Urothelium cell line (cell line): Measurements from ENCODE around the gene TACC3.

Experiments
- DNase-seq: peaks from one replicate; pipeline ENCODE4 v3.0.0; 2011; ENCODE audit warnings: low spot score, mixed read lengths
- FAIRE-seq: peaks from 2 replicates; lab custom pipeline; 2011; peaks lifted over from hg19 to GRCh38; lab: Jason Lieb, UNC

TACC3 gene

GRCh38 chr4:1757836-1758235, 36.5 kb downstream of the TACC3 start:
- FAIRE-seq, result no peak
- DNase-seq, result no peak

- FAIRE-seq (no peak), DNase-seq (no peak)
Observed at GRCh38 chr4:1758306-1759121, 37.2 kb downstream of the TACC3 start.

GRCh38 chr4:1759170-1759817, 38.0 kb downstream of the TACC3 start:
- no peak for FAIRE-seq
- no peak for DNase-seq

- FAIRE-seq, result no peak
- DNase-seq, result no peak
Observed at GRCh38 chr4:1759818-1760223, 38.5 kb downstream of the TACC3 start.

- DNase-seq, result no peak
- FAIRE-seq, result no peak
Observed at GRCh38 chr4:1760521-1761071, 39.3 kb downstream of the TACC3 start.

- FAIRE-seq (no peak), DNase-seq (no peak)
Observed at GRCh38 chr4:1761130-1761689, 39.9 kb downstream of the TACC3 start.

- FAIRE-seq, result no peak
Observed at GRCh38 chr4:1762264-1763010, 41.1 kb downstream of the TACC3 start.

GRCh38 chr4:1763070-1763549, 41.8 kb downstream of the TACC3 start:
- no peak for DNase-seq
- no peak for FAIRE-seq

More at GRCh38 chr4:1762264-1763010, 41.1 kb downstream of the TACC3 start:
- DNase-seq, result no peak

GRCh38 chr4:1763550-1764080, 42.3 kb downstream of the TACC3 start:
- FAIRE-seq (no peak), DNase-seq (peak; percentile 49)

- no peak for DNase-seq
- no peak for FAIRE-seq
Observed at GRCh38 chr4:1764670-1765069, 43.3 kb downstream of the TACC3 start.

GRCh38 chr4:1765409-1766072, 44.2 kb downstream of the TACC3 start:
- FAIRE-seq, result peak; percentile 77
- no peak for DNase-seq

GRCh38 chr4:1766106-1767060, 45.1 kb downstream of the TACC3 start:
- FAIRE-seq (no peak), DNase-seq (no peak)

GRCh38 chr4:1767061-1767769, 45.9 kb downstream of the TACC3 start:
- DNase-seq (peak; percentile 36), FAIRE-seq (peak; percentile 67)

GRCh38 chr4:1767770-1768366, 46.5 kb downstream of the TACC3 start:
- DNase-seq, result peak; percentile 79
- no peak for FAIRE-seq

GRCh38 chr4:1768367-1769034, 47.2 kb downstream of the TACC3 start:
- FAIRE-seq (no peak), DNase-seq (no peak)

GRCh38 chr4:1769692-1770091, 48.4 kb downstream of the TACC3 start:
- no peak for FAIRE-seq
- DNase-seq, result no peak

GRCh38 chr4:1770245-1770644, 48.9 kb downstream of the TACC3 start:
- no peak for FAIRE-seq

More at GRCh38 chr4:1770245-1770644, 48.9 kb downstream of the TACC3 start:
- no peak for DNase-seq
